SK-N-SH treated with all-trans-retinoic acid at 6 μM for 48 hours (cell line): ENCODE results near the gene METTL26.

ENCODE experiments used
- CSDC2 ChIP-seq: fragments of 250-450 bp; sonication (Bioruptor Pico); IDR thresholded peaks from 2 replicates; pipeline ENCODE4 v1.5.0; 2020; ENCODE audit warnings: mild to moderate bottlenecking, moderate library complexity
- ESRRG ChIP-seq: fragments of 250-450 bp; sonication (Bioruptor Pico); IDR thresholded peaks from 2 replicates; pipeline ENCODE4 v1.6.1; 2021; ENCODE audit warnings: mild to moderate bottlenecking
- RARB ChIP-seq: fragments of 250-450 bp; sonication (Bioruptor Pico); IDR thresholded peaks from 2 replicates; pipeline ENCODE4 v1.8.0; 2021; ENCODE audit warnings: mild to moderate bottlenecking, moderate library complexity
- ZC3H10 ChIP-seq: fragments of 250-450 bp; sonication (Bioruptor Pico); IDR thresholded peaks from 2 replicates; pipeline ENCODE4 v1.5.1; 2021; ENCODE audit warnings: mild to moderate bottlenecking, moderate library complexity
- ZFP30 ChIP-seq: fragments of 450-650 bp; formaldehyde crosslinking; IDR thresholded peaks from 2 replicates; pipeline ENCODE4 v1.5.0; 2022; ENCODE audit warnings: mild to moderate bottlenecking, moderate library complexity
- TF ChIP-seq, protein P1 (sequence below): fragments of 250-450 bp; sonication (Bioruptor Pico); IDR thresholded peaks from 2 replicates; pipeline ENCODE4 v1.5.1; 2020; ENCODE audit warnings: low read depth, mild to moderate bottlenecking, moderate library complexity
- TF ChIP-seq, protein P2 (sequence below): fragments of 250-450 bp; sonication (Bioruptor Pico); IDR thresholded peaks from 2 replicates; pipeline ENCODE4 v1.5.1; 2021; ENCODE audit warnings: mild to moderate bottlenecking, moderate library complexity

DNA sequence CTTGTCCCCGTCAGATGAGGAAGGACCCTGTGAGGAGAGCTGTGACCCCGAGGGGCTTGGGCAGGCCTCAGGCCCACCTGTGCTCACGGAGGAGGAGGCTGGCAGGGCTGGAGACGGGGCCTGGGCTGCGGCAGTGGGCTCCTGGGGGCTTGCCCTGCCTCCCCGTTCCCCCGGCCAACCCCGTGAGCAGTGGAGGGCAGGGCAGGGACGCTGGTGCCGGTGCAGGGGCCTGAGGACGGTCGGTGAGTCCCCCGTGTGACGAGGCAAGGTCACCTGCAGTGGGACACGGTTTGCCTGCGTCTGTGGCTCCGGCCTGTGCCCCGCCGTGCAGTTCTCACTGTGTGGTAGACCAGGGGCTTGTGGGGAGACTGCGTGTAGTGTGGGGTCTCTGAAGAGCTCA lies 23.5 kb upstream of the METTL26 start:
- TF ChIP-seq CSDC2 (CRISPR knock-in tag) (no peak), ZC3H10 (CRISPR knock-in tag) (no peak), RARB (no peak), ZFP30 (no peak), ESRRG (CRISPR knock-in tag) (no peak)
- TF ChIP-seq, protein P1, sequence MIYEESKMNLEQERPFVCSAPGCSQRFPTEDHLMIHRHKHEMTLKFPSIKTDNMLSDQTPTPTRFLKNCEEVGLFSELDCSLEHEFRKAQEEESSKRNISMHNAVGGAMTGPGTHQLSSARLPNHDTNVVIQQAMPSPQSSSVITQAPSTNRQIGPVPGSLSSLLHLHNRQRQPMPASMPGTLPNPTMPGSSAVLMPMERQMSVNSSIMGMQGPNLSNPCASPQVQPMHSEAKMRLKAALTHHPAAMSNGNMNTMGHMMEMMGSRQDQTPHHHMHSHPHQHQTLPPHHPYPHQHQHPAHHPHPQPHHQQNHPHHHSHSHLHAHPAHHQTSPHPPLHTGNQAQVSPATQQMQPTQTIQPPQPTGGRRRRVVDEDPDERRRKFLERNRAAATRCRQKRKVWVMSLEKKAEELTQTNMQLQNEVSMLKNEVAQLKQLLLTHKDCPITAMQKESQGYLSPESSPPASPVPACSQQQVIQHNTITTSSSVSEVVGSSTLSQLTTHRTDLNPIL (CRISPR knock-in tag), result no peak
- TF ChIP-seq, protein P2, sequence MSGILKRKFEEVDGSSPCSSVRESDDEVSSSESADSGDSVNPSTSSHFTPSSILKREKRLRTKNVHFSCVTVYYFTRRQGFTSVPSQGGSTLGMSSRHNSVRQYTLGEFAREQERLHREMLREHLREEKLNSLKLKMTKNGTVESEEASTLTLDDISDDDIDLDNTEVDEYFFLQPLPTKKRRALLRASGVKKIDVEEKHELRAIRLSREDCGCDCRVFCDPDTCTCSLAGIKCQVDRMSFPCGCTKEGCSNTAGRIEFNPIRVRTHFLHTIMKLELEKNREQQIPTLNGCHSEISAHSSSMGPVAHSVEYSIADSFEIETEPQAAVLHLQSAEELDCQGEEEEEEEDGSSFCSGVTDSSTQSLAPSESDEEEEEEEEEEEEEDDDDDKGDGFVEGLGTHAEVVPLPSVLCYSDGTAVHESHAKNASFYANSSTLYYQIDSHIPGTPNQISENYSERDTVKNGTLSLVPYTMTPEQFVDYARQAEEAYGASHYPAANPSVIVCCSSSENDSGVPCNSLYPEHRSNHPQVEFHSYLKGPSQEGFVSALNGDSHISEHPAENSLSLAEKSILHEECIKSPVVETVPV, result no peak
